Subcutaneous adipose tissue (tissue), 4 donors: Measurements from ENCODE around the gene GALNT9. TPM values are rescaled to one million over a fixed set of nuclear protein-coding genes. Genes with fewer than 3 reads are reported as not detected.

Experiments
- CTCF ChIP-seq: fragments of 450-650 bp; IDR thresholded peaks from one replicate; pipeline ENCODE4 v1.5.1; 2016; ENCODE audit warnings: low read depth, mild to moderate bottlenecking, control low read depth, antibody characterized with exemption, moderate library complexity
- total RNA-seq, 4 donors: library from RNA; depleted of rRNA; stranded (reverse); fragments of >200 nt; gene quantifications; one replicate each; pipeline ENCODE4 v1.1.0, GENCODE V29; 2016

The GALNT9 gene
- total RNA-seq, 4 donors from 2014 or later: not detected

DNA sequence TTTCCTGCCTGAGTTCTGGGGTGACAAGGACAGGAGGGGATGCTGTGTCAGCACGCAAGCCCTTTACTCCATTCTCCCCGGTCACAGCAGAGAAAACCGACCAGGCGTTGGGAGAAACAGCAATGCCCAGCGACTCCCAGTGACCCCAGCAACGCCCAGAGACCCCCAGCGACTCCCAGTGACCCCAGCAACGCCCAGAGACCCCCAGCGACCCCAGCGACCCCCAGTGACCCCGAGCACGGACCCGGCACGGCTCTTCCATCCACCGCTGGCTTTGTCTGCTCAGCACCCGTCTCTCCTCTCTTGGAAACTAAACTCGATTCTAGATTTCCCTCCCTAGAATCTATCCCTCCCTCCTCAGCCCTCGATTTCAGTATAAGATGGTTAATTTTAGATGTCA lies 38.5 kb upstream of the GALNT9 start:
- no peak for TF ChIP-seq CTCF

GRCh38 chr12:132367071-132367851 lies 37.9 kb upstream of the GALNT9 start:
- TF ChIP-seq CTCF: no peak

GRCh38 chr12:132366341-132366861 lies 37.0 kb upstream of the GALNT9 start:
- TF ChIP-seq CTCF: no peak

- TF ChIP-seq CTCF: no peak
Observed at GRCh38 chr12:132365226-132365625, 35.8 kb upstream of the GALNT9 start.

GRCh38 chr12:132364348-132364902 lies 35.0 kb upstream of the GALNT9 start:
- no peak for TF ChIP-seq CTCF

DNA sequence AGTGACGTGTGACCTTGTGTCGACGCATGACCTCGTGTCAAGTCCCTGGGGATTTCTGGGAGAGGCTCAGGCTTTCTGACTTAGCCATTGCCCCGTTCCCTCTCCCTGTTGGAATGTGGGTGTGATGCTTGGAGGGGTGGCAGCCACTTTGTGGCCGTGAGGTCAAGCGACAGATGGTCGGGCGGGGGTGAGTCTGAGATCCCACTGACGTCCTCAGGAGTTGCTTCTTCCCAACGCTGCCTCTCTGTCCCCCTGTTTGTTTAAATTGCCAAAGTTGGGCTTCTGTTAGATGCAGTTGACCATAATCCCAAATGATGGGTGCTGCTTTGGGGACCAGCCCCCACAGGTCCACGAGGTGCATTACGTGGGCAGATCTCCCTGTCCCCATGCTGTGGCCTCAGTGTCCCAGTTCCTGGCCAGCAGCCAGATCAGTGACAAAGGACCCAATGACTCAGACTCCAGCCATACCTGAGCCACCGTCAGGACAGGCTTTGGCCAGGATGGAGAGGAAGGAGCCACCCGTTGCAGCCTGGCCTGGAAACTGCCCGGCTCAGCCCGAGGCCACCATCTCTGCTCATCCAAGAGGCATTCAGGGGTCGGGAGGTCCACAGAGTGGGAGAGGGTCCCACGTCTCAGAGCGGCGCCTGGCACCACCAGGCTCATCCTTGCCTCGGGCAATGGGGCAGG lies 34.4 kb upstream of the GALNT9 start:
- no peak for TF ChIP-seq CTCF
